ENCODE results near the gene PRKAG2. TPM values are rescaled to one million over a fixed set of nuclear protein-coding genes. Genes with fewer than 3 reads are reported as not detected.

The PRKAG2 gene
- total and polyA plus RNA-seq, 2 of the 8 experiments (the other 6 are each of a cell fraction or from before 2014, with no cell fraction given), result 7.5 to 18.1 TPM

DNA sequence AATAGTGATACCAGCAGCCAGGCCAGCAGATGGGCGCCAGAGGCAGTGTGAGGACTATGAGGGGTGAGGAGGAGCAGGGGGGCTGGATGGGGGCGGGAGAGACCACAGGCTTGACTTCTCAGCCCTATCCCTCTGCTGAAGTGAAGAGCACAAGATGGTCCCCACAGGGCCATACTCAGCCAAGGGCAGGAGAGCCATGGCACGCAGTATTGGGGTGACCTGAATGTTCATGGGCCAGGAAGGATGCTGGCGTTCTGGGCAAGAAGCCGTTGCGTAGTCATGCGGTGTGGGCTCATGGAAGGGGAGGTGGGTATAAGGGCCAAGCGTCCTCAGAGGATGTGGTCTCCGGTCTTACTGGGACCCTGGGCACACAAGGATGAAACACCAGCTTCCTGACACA, 146.3 kb downstream of the PRKAG2 start (continued):
- no peak for TF ChIP-seq RNF2 (IDR thresholded peaks at IDR 0.05; ENCODE audit: borderline replicate concordance, low read depth, low read length, missing control alignments, poor library complexity, severe bottlenecking)
- TF ChIP-seq HDAC6 (IDR thresholded peaks at IDR 0.05; ENCODE audit: low read depth, low read length), result no peak
- no peak for TF ChIP-seq SRF (IDR thresholded peaks at IDR 0.05; ENCODE audit: low read depth, low read length)
- TF ChIP-seq EZH2 (IDR thresholded peaks at IDR 0.05; ENCODE audit: low read depth, low read length, severe bottlenecking), result no peak
- TF ChIP-seq ASH2L (IDR thresholded peaks at IDR 0.05; ENCODE audit: low read length), result no peak
- TF ChIP-seq, protein P1, sequence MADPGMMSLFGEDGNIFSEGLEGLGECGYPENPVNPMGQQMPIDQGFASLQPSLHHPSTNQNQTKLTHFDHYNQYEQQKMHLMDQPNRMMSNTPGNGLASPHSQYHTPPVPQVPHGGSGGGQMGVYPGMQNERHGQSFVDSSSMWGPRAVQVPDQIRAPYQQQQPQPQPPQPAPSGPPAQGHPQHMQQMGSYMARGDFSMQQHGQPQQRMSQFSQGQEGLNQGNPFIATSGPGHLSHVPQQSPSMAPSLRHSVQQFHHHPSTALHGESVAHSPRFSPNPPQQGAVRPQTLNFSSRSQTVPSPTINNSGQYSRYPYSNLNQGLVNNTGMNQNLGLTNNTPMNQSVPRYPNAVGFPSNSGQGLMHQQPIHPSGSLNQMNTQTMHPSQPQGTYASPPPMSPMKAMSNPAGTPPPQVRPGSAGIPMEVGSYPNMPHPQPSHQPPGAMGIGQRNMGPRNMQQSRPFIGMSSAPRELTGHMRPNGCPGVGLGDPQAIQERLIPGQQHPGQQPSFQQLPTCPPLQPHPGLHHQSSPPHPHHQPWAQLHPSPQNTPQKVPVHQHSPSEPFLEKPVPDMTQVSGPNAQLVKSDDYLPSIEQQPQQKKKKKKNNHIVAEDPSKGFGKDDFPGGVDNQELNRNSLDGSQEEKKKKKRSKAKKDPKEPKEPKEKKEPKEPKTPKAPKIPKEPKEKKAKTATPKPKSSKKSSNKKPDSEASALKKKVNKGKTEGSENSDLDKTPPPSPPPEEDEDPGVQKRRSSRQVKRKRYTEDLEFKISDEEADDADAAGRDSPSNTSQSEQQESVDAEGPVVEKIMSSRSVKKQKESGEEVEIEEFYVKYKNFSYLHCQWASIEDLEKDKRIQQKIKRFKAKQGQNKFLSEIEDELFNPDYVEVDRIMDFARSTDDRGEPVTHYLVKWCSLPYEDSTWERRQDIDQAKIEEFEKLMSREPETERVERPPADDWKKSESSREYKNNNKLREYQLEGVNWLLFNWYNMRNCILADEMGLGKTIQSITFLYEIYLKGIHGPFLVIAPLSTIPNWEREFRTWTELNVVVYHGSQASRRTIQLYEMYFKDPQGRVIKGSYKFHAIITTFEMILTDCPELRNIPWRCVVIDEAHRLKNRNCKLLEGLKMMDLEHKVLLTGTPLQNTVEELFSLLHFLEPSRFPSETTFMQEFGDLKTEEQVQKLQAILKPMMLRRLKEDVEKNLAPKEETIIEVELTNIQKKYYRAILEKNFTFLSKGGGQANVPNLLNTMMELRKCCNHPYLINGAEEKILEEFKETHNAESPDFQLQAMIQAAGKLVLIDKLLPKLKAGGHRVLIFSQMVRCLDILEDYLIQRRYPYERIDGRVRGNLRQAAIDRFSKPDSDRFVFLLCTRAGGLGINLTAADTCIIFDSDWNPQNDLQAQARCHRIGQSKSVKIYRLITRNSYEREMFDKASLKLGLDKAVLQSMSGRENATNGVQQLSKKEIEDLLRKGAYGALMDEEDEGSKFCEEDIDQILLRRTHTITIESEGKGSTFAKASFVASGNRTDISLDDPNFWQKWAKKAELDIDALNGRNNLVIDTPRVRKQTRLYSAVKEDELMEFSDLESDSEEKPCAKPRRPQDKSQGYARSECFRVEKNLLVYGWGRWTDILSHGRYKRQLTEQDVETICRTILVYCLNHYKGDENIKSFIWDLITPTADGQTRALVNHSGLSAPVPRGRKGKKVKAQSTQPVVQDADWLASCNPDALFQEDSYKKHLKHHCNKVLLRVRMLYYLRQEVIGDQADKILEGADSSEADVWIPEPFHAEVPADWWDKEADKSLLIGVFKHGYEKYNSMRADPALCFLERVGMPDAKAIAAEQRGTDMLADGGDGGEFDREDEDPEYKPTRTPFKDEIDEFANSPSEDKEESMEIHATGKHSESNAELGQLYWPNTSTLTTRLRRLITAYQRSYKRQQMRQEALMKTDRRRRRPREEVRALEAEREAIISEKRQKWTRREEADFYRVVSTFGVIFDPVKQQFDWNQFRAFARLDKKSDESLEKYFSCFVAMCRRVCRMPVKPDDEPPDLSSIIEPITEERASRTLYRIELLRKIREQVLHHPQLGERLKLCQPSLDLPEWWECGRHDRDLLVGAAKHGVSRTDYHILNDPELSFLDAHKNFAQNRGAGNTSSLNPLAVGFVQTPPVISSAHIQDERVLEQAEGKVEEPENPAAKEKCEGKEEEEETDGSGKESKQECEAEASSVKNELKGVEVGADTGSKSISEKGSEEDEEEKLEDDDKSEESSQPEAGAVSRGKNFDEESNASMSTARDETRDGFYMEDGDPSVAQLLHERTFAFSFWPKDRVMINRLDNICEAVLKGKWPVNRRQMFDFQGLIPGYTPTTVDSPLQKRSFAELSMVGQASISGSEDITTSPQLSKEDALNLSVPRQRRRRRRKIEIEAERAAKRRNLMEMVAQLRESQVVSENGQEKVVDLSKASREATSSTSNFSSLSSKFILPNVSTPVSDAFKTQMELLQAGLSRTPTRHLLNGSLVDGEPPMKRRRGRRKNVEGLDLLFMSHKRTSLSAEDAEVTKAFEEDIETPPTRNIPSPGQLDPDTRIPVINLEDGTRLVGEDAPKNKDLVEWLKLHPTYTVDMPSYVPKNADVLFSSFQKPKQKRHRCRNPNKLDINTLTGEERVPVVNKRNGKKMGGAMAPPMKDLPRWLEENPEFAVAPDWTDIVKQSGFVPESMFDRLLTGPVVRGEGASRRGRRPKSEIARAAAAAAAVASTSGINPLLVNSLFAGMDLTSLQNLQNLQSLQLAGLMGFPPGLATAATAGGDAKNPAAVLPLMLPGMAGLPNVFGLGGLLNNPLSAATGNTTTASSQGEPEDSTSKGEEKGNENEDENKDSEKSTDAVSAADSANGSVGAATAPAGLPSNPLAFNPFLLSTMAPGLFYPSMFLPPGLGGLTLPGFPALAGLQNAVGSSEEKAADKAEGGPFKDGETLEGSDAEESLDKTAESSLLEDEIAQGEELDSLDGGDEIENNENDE (IDR thresholded peaks at IDR 0.05; ENCODE audit: insufficient replicate concordance, low read length), result no peak

Data from H1 (cell line).